ENCODE measurements around the gene ATOX1.

The ATOX1 gene

GRCh38 chr5:151695464-151695863 lies 63.0 kb downstream of the ATOX1 start:
- DNase-seq: no peak

GRCh38 chr5:151694035-151694485 lies 64.4 kb downstream of the ATOX1 start:
- DNase-seq: no peak

All from activated CD4-positive, alpha-beta T cell treated with anti-CD3 and anti-CD28 coated beads, Interleukin-2, amount 50 U/mL, for 48 hours (primary cell).